ENCODE measurements around the gene CARS1.

DNA sequence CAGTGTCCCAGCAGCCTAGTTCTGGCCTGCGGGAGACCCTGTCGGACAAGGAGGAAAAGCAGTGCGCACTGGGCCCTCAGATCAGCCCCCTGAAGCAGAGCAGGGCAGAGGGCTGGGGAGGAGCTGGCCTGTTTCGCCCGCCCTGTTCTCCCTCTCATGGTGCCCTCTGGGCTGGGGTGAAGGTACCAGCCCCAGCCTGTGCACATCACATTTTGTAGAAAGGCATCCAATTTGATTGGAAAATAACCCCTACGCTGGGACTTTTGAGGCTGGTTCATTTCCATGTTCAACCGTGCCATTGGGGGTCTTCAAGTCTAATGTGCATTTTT lies 64.3 kb downstream of the CARS1 start:
- no peak for TF ChIP-seq EP300 (IDR thresholded peaks at IDR 0.05; ENCODE audit: low read depth)
- TF ChIP-seq, protein P1, sequence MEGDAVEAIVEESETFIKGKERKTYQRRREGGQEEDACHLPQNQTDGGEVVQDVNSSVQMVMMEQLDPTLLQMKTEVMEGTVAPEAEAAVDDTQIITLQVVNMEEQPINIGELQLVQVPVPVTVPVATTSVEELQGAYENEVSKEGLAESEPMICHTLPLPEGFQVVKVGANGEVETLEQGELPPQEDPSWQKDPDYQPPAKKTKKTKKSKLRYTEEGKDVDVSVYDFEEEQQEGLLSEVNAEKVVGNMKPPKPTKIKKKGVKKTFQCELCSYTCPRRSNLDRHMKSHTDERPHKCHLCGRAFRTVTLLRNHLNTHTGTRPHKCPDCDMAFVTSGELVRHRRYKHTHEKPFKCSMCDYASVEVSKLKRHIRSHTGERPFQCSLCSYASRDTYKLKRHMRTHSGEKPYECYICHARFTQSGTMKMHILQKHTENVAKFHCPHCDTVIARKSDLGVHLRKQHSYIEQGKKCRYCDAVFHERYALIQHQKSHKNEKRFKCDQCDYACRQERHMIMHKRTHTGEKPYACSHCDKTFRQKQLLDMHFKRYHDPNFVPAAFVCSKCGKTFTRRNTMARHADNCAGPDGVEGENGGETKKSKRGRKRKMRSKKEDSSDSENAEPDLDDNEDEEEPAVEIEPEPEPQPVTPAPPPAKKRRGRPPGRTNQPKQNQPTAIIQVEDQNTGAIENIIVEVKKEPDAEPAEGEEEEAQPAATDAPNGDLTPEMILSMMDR (IDR thresholded peaks at IDR 0.05): no peak

All from transverse colon (tissue), 3 donors.